NCI-H524 treated with DMSO at 0.1 percent for 48 hours (cell line): Measurements from ENCODE around the gene TP53BP1.
"Not testable (repeated sequence)": the region's sequence is repeated elsewhere in the genome, so short reads cannot be mapped to it uniquely, and the experiment has no call there.

Experiments
- DNase-seq: peaks from one replicate; lab custom pipeline; 2025; lab: John Stamatoyannopoulos, UW

The TP53BP1 gene, protein sequence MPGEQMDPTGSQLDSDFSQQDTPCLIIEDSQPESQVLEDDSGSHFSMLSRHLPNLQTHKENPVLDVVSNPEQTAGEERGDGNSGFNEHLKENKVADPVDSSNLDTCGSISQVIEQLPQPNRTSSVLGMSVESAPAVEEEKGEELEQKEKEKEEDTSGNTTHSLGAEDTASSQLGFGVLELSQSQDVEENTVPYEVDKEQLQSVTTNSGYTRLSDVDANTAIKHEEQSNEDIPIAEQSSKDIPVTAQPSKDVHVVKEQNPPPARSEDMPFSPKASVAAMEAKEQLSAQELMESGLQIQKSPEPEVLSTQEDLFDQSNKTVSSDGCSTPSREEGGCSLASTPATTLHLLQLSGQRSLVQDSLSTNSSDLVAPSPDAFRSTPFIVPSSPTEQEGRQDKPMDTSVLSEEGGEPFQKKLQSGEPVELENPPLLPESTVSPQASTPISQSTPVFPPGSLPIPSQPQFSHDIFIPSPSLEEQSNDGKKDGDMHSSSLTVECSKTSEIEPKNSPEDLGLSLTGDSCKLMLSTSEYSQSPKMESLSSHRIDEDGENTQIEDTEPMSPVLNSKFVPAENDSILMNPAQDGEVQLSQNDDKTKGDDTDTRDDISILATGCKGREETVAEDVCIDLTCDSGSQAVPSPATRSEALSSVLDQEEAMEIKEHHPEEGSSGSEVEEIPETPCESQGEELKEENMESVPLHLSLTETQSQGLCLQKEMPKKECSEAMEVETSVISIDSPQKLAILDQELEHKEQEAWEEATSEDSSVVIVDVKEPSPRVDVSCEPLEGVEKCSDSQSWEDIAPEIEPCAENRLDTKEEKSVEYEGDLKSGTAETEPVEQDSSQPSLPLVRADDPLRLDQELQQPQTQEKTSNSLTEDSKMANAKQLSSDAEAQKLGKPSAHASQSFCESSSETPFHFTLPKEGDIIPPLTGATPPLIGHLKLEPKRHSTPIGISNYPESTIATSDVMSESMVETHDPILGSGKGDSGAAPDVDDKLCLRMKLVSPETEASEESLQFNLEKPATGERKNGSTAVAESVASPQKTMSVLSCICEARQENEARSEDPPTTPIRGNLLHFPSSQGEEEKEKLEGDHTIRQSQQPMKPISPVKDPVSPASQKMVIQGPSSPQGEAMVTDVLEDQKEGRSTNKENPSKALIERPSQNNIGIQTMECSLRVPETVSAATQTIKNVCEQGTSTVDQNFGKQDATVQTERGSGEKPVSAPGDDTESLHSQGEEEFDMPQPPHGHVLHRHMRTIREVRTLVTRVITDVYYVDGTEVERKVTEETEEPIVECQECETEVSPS (N-terminal part only)

DNA sequence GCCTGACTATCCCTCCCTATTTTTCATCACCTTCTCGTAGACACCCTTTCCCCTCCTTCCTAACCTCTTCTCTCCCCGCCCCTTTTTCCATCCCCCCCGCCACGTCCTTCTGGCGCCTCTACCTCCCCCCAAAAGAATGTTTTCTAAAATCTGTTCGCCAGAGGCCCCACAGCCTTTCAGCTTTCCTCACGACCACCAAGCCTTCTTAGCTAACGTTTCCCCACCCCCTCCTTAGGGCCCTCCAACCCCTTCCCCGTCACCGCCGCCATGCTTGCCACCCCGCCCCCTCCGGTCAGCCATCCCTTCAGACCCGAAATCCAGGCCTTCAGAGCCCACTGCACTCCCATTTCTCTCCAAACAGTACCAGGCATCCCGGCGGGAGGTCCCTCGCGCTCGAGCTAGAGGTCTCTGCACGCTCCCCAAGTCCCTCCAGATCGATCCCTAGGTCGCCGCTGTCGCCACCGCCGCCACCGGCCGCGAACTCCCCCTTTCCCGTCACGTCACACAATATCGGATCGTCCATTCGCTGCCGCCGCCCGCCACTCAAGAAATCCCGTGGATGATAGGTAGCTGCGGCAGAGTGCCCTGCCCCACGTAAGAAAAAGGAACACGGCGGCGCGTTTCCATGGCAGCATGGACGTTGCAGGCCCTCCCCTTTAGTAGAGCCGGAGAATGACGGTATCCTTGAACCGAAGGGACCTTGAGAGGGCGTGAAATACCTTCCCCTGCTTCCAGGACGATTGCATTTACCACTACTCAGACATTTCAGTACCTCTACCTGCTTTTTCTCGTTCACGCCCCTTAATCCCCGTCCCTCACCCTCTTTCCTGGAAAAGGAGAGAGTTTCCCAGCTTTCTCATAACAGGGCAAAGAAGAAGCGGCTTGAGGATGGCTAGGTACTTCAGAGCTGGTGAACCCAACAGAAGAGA is at the start of gene TP53BP1:
Gene TP53BP1 (minus strand): TSS at position 484 of the 929 bp plus-strand sequence. CDS start 113 bp downstream, at position 371.
- DNase-seq = peak; percentile 92

DNA sequence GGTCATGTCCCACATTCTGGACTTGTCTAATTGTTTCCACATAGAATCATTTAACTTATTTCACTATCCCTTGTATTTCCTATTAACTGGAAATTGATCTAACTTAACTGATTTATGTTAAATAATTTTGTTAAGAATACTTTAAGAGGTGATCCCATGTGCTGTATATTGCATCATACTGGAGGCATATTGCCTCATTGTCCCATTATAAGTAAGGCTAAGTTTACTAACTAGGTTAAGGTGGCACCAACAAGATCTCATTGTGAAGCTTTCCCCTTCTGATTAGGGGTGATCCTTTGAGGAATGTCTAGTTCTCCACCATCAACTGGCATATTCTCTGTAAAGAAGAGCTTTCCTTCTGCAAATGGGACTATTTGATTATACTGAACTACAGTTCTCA is 48.8 kb upstream of the TP53BP1 start:
- no peak for DNase-seq

DNA sequence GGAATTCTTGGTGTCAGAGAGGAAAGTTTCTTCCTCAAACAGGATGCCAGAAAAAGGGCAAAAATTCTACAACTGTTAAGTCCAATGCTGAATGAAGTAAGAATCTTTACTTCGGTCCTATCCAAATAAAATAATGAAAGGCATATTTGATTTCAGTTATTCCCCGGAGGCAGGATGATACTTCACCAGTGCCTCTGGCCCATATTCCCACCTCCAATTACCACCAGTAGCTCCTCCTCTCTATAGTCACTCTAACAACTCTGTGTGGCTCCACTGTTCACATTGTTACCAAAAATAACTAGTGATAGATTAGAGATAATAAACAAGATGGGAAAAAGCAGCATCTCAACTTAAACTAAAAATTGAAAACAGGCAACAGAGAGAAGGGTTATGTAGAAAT is 45.1 kb upstream of the TP53BP1 start:
- no peak for DNase-seq

DNA sequence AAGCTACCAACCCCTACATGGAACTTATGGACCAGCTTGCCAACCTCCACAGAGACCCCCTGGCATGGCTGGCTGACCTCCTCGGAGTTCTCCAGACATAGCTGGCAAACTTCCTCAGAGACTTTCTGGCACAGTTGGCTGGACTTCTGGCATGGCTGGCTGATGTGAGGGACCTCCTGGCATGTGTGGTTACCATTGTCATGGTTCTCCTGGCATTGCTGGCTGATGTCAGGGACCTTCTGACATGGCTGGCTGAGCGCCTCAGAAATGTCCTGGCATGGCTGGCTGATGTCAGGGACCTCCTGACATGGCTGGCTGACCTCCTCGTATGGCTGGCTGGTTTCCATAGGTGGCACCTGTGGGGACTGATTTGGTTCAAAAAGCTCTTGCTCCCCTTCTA is 41.9 kb upstream of the TP53BP1 start:
- DNase-seq = no peak

DNA sequence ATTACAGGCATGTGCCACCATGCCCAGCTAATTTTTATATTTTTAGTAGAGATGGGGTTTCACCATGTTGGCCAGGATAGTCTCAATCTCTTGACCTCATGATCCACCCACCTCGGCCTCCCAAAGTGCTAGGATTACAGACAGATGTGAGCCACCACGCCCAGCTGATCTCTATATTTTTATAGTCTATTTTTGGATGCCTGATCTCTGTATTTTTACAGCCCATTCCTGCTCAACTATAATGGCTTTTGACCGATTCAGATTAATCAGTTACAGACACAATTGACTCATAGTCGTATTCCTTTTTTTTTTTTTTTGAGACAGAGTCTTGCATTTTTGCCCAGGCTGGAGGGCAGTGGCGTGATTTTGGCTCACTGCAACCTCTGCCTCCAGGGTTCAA is 39.9 kb upstream of the TP53BP1 start:
- DNase-seq = not testable (repeated sequence)

DNA sequence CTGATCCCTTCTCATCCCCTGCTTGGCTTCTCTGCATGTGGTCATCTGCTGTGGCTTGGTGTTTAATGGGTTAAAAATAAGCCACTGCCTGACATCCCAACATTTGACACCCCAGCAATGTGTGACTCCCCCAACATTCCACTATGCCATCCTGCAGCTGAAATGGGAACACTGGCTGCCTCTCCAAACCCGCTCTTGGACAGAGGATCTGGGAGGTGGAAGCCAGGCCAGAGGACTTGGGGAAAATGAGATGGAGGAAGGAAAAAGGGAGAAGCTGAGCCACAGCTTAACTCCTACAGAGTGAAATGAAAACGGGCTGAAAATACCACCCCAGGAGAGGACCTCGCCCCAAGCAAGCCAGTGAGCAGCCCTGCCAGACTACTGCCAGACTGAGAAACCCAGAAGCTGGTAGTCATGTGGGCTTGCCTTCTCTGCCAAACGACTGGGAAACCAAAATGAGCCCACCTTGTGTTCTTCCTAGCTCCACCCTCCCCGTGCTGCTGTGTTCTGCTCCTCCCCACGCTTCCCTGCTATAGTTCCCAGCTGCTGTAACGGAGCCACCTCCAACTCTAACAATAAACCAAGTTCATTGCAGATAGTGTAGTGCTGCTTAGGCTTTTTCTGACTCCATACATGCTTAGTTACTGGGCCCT is 38.2 kb upstream of the TP53BP1 start:
- no peak for DNase-seq

DNA sequence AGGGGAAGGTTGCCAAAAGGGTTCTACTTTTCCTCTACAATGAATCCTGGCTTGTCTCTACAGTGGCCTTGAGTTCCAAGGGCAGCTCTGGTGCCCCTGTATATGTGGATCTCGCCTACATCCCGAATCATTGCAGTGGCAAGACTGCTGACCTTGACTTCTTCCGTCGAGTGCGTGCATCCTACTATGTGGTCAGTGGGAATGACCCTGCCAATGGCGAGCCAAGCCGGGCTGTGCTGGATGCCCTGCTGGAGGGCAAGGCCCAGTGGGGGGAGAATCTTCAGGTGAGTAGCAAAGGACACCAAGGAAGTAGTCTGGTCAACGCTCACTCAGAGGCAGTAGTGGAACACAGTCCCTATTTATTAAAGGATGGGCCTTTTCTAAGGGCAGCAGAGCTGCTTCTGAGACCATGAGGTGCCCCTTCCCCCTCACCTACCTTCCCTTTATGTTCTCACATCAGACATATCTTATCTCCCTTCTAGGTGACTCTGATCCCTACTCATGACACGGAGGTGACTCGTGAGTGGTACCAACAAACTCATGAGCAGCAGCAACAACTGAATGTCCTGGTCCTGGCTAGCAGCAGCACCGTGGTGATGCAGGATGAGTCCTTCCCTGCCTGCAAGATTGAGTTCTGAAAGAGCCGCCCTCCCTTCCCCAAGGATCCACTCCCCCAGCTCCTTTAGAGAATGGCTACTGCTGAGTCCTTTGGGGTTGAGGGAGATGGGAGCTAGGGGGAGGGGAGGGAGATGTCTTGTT is 36.8 kb upstream of the TP53BP1 start:
- no peak for DNase-seq

DNA sequence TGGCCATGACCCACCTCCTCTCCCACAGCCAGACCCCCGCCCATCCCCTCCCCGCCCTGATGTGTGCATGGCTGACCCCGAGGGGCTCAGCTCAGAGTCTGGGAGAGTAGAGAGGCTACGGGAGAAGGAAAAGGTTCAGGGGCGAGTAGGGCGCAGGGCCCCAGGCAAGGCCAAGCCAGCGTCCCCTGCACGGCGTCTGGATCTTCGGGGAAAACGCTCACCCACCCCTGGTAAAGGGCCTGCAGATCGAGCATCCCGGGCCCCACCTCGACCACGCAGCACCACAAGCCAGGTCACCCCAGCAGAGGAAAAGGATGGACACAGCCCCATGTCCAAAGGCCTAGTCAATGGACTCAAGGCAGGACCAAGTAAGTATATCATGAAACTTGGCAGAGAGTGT is 36.2 kb upstream of the TP53BP1 start:
- DNase-seq = no peak

DNA sequence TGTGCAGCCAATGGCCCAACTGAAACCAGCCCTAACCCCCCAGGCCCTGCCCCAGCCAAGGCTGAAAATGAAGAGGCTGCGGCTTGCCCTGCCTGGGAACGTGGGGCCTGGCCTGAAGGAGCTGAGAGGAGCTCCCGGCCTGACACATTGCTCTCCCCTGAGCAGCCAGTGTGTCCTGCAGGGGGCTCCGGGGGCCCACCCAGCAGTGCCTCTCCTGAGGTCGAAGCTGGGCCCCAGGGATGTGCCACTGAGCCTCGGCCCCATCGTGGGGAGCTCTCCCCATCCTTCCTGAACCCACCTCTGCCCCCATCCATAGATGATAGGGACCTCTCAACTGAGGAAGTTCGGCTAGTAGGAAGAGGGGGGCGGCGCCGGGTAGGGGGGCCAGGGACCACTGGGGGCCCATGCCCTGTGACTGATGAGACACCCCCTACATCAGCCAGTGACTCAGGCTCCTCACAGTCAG is 35.6 kb upstream of the TP53BP1 start:
- no peak for DNase-seq

DNA sequence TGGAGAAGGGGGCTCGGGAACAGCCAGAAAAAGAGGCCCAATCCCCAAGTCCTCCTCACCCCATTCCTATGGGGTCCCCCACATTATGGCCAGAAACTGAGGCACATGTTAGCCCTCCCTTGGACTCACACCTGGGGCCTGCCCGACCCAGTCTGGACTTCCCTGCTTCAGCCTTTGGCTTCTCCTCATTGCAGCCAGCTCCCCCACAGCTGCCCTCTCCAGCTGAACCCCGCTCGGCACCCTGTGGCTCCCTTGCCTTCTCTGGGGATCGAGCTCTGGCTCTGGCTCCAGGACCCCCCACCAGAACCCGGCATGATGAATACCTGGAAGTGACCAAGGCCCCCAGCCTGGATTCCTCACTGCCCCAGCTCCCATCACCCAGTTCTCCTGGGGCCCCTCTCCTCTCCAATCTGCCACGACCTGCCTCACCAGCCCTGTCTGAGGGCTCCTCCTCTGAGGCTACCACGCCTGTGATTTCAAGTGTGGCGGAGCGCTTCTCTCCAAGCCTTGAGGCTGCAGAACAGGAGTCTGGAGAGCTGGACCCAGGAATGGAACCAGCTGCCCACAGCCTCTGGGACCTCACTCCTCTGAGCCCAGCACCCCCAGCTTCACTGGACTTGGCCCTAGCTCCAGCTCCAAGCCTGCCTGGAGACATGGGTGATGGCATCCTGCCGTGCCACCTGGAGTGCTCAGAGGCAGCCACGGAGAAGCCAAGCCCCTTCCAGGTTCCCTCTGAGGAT is 35.0 kb upstream of the TP53BP1 start:
- DNase-seq = no peak

DNA sequence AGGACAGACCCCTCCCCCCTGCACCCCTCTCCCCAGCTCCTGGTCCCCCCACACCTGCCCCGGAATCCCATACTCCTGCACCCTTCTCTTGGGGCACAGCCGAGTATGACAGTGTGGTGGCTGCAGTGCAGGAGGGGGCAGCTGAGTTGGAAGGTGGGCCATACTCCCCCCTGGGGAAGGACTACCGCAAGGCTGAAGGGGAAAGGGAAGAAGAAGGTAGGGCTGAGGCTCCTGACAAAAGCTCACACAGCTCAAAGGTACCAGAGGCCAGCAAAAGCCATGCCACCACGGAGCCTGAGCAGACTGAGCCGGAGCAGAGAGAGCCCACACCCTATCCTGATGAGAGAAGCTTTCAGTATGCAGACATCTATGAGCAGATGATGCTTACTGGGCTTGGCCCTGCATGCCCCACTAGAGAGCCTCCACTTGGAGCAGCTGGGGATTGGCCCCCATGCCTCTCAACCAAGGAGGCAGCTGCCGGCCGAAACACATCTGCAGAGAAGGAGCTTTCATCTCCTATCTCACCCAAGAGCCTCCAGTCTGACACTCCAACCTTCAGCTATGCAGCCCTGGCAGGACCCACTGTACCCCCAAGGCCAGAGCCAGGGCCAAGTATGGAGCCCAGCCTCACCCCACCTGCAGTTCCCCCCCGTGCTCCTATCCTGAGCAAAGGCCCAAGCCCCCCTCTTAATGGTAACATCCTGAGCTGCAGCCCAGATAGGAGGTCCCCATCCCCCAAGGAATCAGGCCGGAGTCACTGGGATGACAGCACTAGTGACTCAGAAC is 34.3 kb upstream of the TP53BP1 start:
- DNase-seq = no peak

DNA sequence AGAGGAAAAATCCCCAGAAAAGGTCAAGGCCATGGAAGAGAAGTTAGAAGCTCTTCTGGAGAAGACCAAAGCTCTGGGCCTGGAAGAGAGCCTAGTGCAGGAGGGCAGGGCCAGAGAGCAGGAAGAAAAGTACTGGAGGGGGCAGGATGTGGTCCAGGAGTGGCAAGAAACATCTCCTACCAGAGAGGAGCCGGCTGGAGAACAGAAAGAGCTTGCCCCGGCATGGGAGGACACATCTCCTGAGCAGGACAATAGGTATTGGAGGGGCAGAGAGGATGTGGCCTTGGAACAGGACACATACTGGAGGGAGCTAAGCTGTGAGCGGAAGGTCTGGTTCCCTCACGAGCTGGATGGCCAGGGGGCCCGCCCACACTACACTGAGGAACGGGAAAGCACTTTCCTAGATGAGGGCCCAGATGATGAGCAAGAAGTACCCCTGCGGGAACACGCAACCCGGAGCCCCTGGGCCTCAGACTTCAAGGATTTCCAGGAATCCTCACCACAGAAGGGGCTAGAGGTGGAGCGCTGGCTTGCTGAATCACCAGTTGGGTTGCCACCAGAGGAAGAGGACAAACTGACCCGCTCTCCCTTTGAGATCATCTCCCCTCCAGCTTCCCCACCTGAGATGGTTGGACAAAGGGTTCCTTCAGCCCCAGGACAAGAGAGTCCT is 33.4 kb upstream of the TP53BP1 start:
- no peak for DNase-seq

DNA sequence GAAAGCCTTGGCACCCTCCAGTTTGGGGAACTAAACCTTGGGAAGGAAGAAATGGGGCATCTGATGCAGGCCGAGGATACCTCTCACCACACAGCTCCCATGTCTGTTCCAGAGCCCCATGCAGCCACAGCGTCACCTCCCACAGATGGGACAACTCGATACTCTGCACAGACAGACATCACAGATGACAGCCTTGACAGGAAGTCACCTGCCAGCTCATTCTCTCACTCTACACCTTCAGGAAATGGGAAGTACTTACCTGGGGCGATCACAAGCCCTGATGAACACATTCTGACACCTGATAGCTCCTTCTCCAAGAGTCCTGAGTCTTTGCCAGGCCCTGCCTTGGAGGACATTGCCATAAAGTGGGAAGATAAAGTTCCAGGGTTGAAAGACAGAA is 32.2 kb upstream of the TP53BP1 start:
- DNase-seq = no peak

DNA sequence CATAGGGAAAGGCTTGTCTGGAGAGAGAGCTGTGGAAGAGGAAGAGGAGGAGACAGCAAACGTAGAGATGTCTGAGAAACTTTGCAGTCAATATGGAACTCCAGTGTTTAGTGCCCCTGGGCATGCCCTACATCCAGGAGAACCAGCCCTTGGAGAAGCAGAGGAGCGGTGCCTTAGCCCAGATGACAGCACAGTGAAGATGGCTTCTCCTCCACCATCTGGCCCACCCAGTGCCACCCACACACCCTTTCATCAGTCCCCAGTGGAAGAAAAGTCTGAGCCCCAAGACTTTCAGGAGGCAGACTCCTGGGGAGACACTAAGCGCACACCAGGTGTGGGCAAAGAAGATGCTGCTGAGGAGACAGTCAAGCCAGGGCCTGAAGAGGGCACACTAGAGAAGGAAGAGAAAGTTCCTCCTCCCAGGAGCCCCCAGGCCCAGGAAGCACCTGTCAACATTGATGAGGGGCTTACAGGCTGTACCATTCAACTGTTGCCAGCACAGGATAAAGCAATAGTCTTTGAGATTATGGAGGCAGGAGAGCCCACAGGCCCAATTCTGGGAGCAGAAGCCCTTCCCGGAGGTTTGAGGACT is 31.4 kb upstream of the TP53BP1 start:
- no peak for DNase-seq

DNA sequence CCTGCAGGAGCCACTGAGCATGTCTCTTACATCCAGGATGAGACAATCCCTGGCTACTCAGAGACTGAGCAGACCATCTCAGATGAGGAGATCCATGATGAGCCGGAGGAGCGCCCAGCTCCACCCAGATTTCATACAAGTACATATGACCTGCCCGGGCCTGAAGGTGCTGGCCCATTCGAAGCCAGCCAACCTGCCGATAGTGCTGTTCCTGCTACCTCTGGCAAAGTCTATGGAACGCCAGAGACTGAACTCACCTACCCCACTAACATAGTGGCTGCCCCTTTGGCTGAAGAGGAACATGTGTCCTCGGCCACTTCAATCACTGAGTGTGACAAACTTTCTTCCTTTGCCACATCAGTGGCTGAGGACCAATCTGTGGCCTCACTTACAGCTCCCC is 30.7 kb upstream of the TP53BP1 start:
- DNase-seq = no peak

DNA sequence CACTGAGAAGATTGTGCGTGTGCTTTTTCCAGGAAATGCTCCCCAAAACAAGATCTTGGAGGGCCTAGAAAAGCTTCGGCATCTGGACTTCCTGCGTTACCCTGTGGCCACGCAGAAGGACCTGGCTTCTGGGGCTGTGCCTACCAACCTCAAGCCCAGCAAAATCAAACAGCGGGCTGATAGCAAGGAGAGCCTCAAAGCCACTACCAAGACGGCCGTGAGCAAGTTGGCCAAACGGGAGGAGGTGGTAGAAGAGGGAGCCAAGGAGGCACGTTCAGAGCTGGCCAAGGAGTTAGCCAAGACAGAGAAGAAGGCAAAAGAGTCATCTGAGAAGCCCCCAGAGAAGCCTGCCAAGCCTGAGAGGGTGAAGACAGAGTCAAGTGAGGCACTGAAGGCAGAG is 29.3 kb upstream of the TP53BP1 start:
- no peak for DNase-seq

DNA sequence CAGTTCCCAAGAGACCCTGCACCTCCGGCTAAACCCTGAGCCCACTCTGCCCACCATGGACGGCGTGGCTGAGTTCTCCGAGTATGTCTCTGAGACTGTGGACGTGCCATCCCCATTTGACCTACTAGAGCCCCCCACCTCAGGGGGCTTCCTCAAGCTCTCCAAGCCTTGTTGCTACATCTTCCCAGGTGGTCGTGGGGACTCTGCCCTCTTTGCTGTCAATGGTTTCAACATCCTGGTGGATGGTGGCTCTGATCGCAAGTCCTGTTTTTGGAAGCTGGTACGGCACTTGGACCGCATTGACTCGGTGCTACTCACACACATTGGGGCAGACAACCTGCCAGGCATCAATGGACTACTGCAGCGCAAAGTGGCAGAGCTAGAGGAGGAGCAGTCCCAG is 28.5 kb upstream of the TP53BP1 start:
- DNase-seq = no peak
